Measurements from ENCODE around the gene PLA2G2E. TPM values are rescaled to one million over a fixed set of nuclear protein-coding genes. Genes with fewer than 3 reads are reported as not detected.

PLA2G2E gene
- total and polyA plus RNA-seq, 4 donors = not detected

DNA sequence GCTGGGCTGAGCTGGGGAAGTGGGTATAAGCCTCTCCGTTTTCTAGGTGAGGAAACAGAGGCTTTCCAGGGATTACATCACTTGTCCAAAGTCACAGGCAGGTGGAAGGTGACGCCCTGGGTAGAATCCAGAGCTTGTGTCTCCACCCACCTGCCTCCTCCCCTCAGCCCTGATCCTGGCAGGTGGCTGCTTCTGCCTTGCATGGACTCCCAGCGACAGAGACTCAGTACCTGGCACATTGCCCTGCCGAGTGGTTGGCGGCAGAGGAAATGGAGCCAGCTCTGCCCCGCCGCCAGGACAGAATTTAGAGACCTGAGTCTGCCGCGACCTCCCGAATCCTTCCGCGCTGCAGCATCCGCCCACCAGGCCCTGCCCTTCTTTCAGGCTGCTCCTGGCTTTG lies 2.1 kb downstream of the PLA2G2E start:
- ATAC-seq (ENCODE audit: insufficient read depth, low FRiP score) = no peak
- no peak for DNase-seq

DNA sequence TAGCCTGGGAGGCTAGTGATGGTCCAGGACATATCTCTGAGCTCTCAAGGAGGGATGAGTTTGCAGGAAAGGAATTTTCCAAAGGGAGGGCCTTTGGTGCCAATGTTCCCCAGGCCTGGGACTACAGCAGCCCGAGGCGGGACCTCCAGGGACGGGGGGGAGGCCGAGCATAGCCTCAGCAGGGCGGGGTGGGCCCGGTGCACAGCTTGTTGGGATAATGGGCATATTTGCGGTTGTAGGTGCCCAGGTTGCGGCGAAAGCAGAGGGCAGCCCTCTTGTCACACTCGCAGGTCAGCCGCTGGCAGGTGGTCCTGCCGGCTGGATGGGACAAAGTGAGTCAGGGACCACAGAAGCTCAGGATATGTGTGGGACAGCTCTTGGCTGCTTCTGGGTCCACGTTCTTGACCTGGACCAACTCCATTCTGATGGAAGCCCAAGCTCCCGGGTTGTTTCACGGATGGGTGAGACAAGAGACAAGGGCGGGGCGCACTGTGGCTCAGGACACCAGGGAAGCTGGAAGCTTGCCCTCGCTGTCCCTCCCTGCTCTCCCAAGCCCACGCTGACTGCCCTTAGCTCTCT lies 3.2 kb downstream of the PLA2G2E start:
- no peaks in the 10 kb centered on the region for H3K9me3 ChIP-seq (ENCODE audit: control insufficient read depth in 4 of 4, insufficient read depth in 3 of 4, low read length in 3 of 4)
- H3K4me3 ChIP-seq = no peak overlapping the region
- no peak overlapping the region for H3K9ac ChIP-seq (ENCODE audit: insufficient read depth in 1 of 2, low read length in 2 of 2)
- H3K36me3 ChIP-seq (ENCODE audit: control insufficient read depth in 4 of 4, insufficient read depth in 4 of 4, low read length in 4 of 4) = no peaks in the 10 kb centered on the region
- H3K4me1 ChIP-seq (ENCODE audit: control insufficient read depth in 5 of 5, insufficient read depth in 5 of 5, low read length in 5 of 5) = no peaks in the 10 kb centered on the region
- DNase-seq = no peak
- H3K27ac ChIP-seq (ENCODE audit: low read depth in 1 of 2, low read length in 1 of 2) = no peak overlapping the region
- no peak for ATAC-seq (ENCODE audit: insufficient read depth, low FRiP score)
- peaks cover 0 to 4% (median 0%) of the 10 kb centered on the region in 3 donors for H3K27me3 ChIP-seq (ENCODE audit: control insufficient read depth in 3 of 3, insufficient read depth in 3 of 3, low read length in 2 of 3)
- WGBS, 2 donors = 91 to 92% methylated on average over 19 of the region's 19 CpGs
- TF ChIP-seq, protein P1, sequence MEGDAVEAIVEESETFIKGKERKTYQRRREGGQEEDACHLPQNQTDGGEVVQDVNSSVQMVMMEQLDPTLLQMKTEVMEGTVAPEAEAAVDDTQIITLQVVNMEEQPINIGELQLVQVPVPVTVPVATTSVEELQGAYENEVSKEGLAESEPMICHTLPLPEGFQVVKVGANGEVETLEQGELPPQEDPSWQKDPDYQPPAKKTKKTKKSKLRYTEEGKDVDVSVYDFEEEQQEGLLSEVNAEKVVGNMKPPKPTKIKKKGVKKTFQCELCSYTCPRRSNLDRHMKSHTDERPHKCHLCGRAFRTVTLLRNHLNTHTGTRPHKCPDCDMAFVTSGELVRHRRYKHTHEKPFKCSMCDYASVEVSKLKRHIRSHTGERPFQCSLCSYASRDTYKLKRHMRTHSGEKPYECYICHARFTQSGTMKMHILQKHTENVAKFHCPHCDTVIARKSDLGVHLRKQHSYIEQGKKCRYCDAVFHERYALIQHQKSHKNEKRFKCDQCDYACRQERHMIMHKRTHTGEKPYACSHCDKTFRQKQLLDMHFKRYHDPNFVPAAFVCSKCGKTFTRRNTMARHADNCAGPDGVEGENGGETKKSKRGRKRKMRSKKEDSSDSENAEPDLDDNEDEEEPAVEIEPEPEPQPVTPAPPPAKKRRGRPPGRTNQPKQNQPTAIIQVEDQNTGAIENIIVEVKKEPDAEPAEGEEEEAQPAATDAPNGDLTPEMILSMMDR (IDR thresholded peaks at IDR 0.05; ENCODE audit: control extremely low read depth, extremely low read depth) = no peak

More for the DNA sequence above, 2.1 kb downstream of the PLA2G2E start:
- Histone ChIP-seq H3K4me1 (ENCODE audit: control insufficient read depth in 5 of 5, insufficient read depth in 5 of 5, low read length in 5 of 5) (no peaks in the 10 kb centered on the region), H3K27ac (ENCODE audit: low read depth in 1 of 2, low read length in 1 of 2) (no peak overlapping the region), H3K27me3 (ENCODE audit: control insufficient read depth in 3 of 3, insufficient read depth in 3 of 3, low read length in 2 of 3) (peaks cover 0 to 4% (median 0%) of the 10 kb centered on the region in 3 donors), H3K9me3 (ENCODE audit: control insufficient read depth in 4 of 4, insufficient read depth in 3 of 4, low read length in 3 of 4) (no peaks in the 10 kb centered on the region), H3K9ac (ENCODE audit: insufficient read depth in 1 of 2, low read length in 2 of 2) (no peak overlapping the region), H3K36me3 (ENCODE audit: control insufficient read depth in 4 of 4, insufficient read depth in 4 of 4, low read length in 4 of 4) (no peaks in the 10 kb centered on the region), H3K4me3 (no peak overlapping the region)
- WGBS, 2 donors = 62 to 85% methylated on average over 13 of the region's 13 CpGs
- TF ChIP-seq, protein P1 (IDR thresholded peaks at IDR 0.05; ENCODE audit: control extremely low read depth, extremely low read depth) = no peak

DNA sequence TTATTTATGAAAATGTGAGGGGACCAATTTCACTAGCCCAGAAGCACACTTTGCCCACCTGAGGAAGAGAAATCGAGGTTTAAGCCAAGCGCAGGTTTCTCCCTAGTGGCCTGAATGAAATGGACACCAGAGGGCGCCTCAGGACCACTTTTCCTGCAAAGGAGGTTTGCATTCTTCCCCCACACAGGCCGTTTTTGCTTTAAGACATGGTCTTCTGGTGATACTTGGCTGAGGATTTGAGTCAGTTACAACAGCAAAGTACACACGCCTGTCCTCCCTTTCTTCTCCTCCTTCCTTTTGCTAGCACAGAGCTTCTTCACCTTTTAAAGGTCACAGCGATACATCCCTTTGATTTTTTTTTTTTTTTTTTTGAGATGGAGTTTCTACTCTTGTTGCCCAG lies 5.4 kb downstream of the PLA2G2E start:
- H3K36me3 ChIP-seq (ENCODE audit: control insufficient read depth in 4 of 4, insufficient read depth in 4 of 4, low read length in 4 of 4) = peaks cover 0 to 15% (median 3%) of the 10 kb centered on the region in 4 donors
- no peaks in the 10 kb centered on the region for H3K4me1 ChIP-seq (ENCODE audit: control insufficient read depth in 5 of 5, insufficient read depth in 5 of 5, low read length in 5 of 5)
- TF ChIP-seq, protein P1 (IDR thresholded peaks at IDR 0.05; ENCODE audit: control extremely low read depth, extremely low read depth) = peak; percentile 86
- no peak overlapping the region for H3K4me3 ChIP-seq
- no peak overlapping the region for H3K9ac ChIP-seq (ENCODE audit: insufficient read depth in 1 of 2, low read length in 2 of 2)
- DNase-seq = peak; percentile 85 to 93 (median 90)
- H3K27me3 ChIP-seq (ENCODE audit: control insufficient read depth in 3 of 3, insufficient read depth in 3 of 3, low read length in 2 of 3) = no peaks in the 10 kb centered on the region
- no peak for ATAC-seq (ENCODE audit: insufficient read depth, low FRiP score)
- H3K9me3 ChIP-seq (ENCODE audit: control insufficient read depth in 4 of 4, insufficient read depth in 3 of 4, low read length in 3 of 4) = no peaks in the 10 kb centered on the region
- no peak overlapping the region for H3K27ac ChIP-seq (ENCODE audit: low read depth in 1 of 2, low read length in 1 of 2)
- WGBS, 2 donors = 16 to 21% methylated on average over 6 of the region's 6 CpGs

DNA sequence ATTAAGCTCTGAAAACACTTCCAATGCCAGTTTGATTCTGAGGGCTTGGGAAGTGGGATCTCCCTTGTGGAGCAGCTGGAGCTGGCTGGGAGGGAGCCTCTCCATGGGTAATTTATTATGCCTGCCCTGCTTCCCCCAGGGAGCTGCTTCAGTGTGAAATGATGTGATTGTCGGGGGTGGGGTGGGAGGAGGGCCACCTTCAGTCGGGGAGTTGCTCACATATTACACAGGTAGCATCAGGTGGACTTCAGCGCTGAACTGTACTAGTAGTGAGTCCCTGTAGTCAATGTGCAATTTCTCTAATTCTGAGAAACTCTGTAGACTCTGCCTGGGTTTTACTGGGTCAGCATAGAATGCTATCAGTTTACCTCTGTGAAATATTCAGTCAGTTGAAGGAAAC lies 12.8 kb downstream of the PLA2G2E start:
- TF ChIP-seq, protein P1 (IDR thresholded peaks at IDR 0.05; ENCODE audit: control extremely low read depth, extremely low read depth) = no peak
- Histone ChIP-seq H3K4me1 (ENCODE audit: control insufficient read depth in 5 of 5, insufficient read depth in 5 of 5, low read length in 5 of 5) (no peaks in the 10 kb centered on the region), H3K9ac (ENCODE audit: insufficient read depth in 1 of 2, low read length in 2 of 2) (no peak overlapping the region), H3K9me3 (ENCODE audit: control insufficient read depth in 4 of 4, insufficient read depth in 3 of 4, low read length in 3 of 4) (no peaks in the 10 kb centered on the region), H3K27ac (ENCODE audit: low read depth in 1 of 2, low read length in 1 of 2) (no peak overlapping the region), H3K27me3 (ENCODE audit: control insufficient read depth in 3 of 3, insufficient read depth in 3 of 3, low read length in 2 of 3) (no peaks in the 10 kb centered on the region), H3K4me3 (no peak overlapping the region), H3K36me3 (ENCODE audit: control insufficient read depth in 4 of 4, insufficient read depth in 4 of 4, low read length in 4 of 4) (peaks cover 21 to 53% (median 29%) of the 10 kb centered on the region in 4 donors)
- 93% methylated on average over 3 of the region's 3 CpGs for WGBS, 2 donors
- no peak for DNase-seq
- no peak for ATAC-seq (ENCODE audit: insufficient read depth, low FRiP score)
